Endodermal cell (in vitro differentiated cells): Measurements from ENCODE around the gene SAMD15. TPM values are rescaled to one million over a fixed set of nuclear protein-coding genes. Genes with fewer than 3 reads are reported as not detected.
"Not testable (repeated sequence)": the region's sequence is repeated elsewhere in the genome, so short reads cannot be mapped to it uniquely, and the experiment has no call there.

Experiments
- DNase-seq: peaks from one replicate; pipeline ENCODE4 v3.0.0-alpha.2; 2017
- H3K27ac ChIP-seq: 2 replicates; pipeline ENCODE4 v1.5.1; 2013; ENCODE audit warnings: mild to moderate bottlenecking, low read depth, low read length, moderate library complexity
- H3K27me3 ChIP-seq: 2 replicates; pipeline ENCODE4 v1.6.1; 2013; ENCODE audit warnings: mild to moderate bottlenecking, low read length, moderate library complexity; ENCODE audit not compliant: insufficient read depth, control insufficient read depth, poor library complexity, severe bottlenecking
- H3K36me3 ChIP-seq: 2 replicates; pipeline ENCODE4 v1.7.0; 2013; ENCODE audit warnings: mild to moderate bottlenecking, low read length, moderate library complexity; ENCODE audit not compliant: control insufficient read depth, insufficient read depth
- H3K4me1 ChIP-seq: one replicate; pipeline ENCODE4 v1.7.0; 2013; ENCODE audit warnings: low read length; ENCODE audit not compliant: control insufficient read depth, insufficient read depth
- H3K4me3 ChIP-seq: 2 replicates; pipeline ENCODE4 v1.5.1; 2013; ENCODE audit warnings: mild to moderate bottlenecking, low read length, moderate library complexity
- H3K9ac ChIP-seq: 2 replicates; pipeline ENCODE4 v1.6.1; 2013; ENCODE audit warnings: mild to moderate bottlenecking, low read length, moderate library complexity; ENCODE audit not compliant: poor library complexity, severe bottlenecking; ENCODE audit errors: extremely low read depth
- H3K9me3 ChIP-seq: 2 replicates; pipeline ENCODE4 v1.6.1; 2013; ENCODE audit warnings: mild to moderate bottlenecking, low read length, moderate library complexity; ENCODE audit not compliant: control insufficient read depth
- H3K27ac Mint-ChIP-seq: 2 replicates; pipeline ENCODE4 v1.8.0; 2020; ENCODE audit warnings: mixed read lengths
- H3K27me3 Mint-ChIP-seq: 2 replicates; pipeline ENCODE4 v1.8.0; 2021; ENCODE audit warnings: mild to moderate bottlenecking, mixed read lengths; ENCODE audit not compliant: insufficient read depth
- H3K36me3 Mint-ChIP-seq: 2 replicates; pipeline ENCODE4 v1.8.0; 2020; ENCODE audit warnings: low read depth, mixed read lengths
- H3K4me1 Mint-ChIP-seq: 2 replicates; pipeline ENCODE4 v1.8.0; 2020; ENCODE audit warnings: mixed read lengths
- H3K4me3 Mint-ChIP-seq: 2 replicates; pipeline ENCODE4 v1.8.0; 2020; ENCODE audit warnings: mild to moderate bottlenecking, moderate library complexity, mixed read lengths
- H3K9me3 Mint-ChIP-seq: 2 replicates; pipeline ENCODE4 v1.8.0; 2020; ENCODE audit warnings: mild to moderate bottlenecking, mixed read lengths
- CTCF ChIP-seq: fragments of 200-600 bp; sonication (generic); conservative IDR thresholded peaks from 2 replicates; pipeline ENCODE4 v1.5.0; 2021; ENCODE audit warnings: antibody characterized with exemption, mild to moderate bottlenecking
- WGBS, 2 experiments: methylation state at CpG; one replicate each; pipeline versions ENCODE4 v1.1.5 to v1.1.7; 2013; ENCODE audit warnings: missing lambda C conversion rate in 2 of 2, mixed read lengths in 1 of 2; ENCODE audit not compliant: insufficient coverage in 1 of 2, insufficient read length in 1 of 2; 5-methylcytosine and 5-hydroxymethylcytosine counted together
- total RNA-seq, 2 donors: library from RNA; stranded (reverse); fragmentation: NEBNext Ultra II Directional in 1 of 2; extraction: Animal tissue kit (Norgen Biotek cat#: 25700) in 1 of 2; gene quantifications; 2 replicates in 1 of 2; 3 replicates in 1 of 2; pipeline ENCODE4 v1.2.1, GENCODE V29; 2021

The SAMD15 gene
- total RNA-seq, 2 donors from 2014 or later = 4.3 to 5.5 TPM

- Histone ChIP-seq H3K9me3 (no peaks in the 10 kb centered on the region), H3K4me1 (no peaks in the 10 kb centered on the region), H3K27me3 (no peaks in the 10 kb centered on the region), H3K9ac (no peak overlapping the region), H3K4me3 (no peak overlapping the region), H3K27ac (no peak overlapping the region), H3K36me3 (no peaks in the 10 kb centered on the region)
- H3K4me3 Mint-ChIP-seq = no peak overlapping the region
- no peak for TF ChIP-seq CTCF
- WGBS, 2 experiments = 91 to 100% methylated on average over 2 to 6 of the region's 6 CpGs
- peaks cover 1% of the 10 kb centered on the region for H3K9me3 Mint-ChIP-seq
- DNase-seq = no peak
- peaks cover 2% of the 10 kb centered on the region for H3K36me3 Mint-ChIP-seq
- peaks cover 7% of the 10 kb centered on the region for H3K4me1 Mint-ChIP-seq
- no peak overlapping the region for H3K27ac Mint-ChIP-seq
- no peaks in the 10 kb centered on the region for H3K27me3 Mint-ChIP-seq
Observed at GRCh38 chr14:77406718-77407117, 29.5 kb downstream of the SAMD15 start.

GRCh38 chr14:77407158-77407557, 30.0 kb downstream of the SAMD15 start:
- Mint-ChIP-seq H3K27ac (no peak overlapping the region), H3K27me3 (no peaks in the 10 kb centered on the region), H3K4me1 (peaks cover 7% of the 10 kb centered on the region), H3K4me3 (no peak overlapping the region), H3K36me3 (peaks cover 2% of the 10 kb centered on the region), H3K9me3 (peaks cover 1% of the 10 kb centered on the region)
- Histone ChIP-seq H3K36me3 (no peaks in the 10 kb centered on the region), H3K9ac (no peak overlapping the region), H3K4me1 (no peaks in the 10 kb centered on the region), H3K4me3 (no peak overlapping the region), H3K27me3 (no peaks in the 10 kb centered on the region), H3K9me3 (no peaks in the 10 kb centered on the region), H3K27ac (no peak overlapping the region)
- DNase-seq = no peak
- TF ChIP-seq CTCF = no peak
- WGBS, 2 experiments = 99 to 100% methylated on average over 2 of the region's 2 CpGs

GRCh38 chr14:77409131-77409533, 32.0 kb downstream of the SAMD15 start:
- no peaks in the 10 kb centered on the region for H3K9me3 ChIP-seq
- H3K27ac ChIP-seq = no peak overlapping the region
- Mint-ChIP-seq H3K27ac (no peak overlapping the region), H3K36me3 (peaks cover 2% of the 10 kb centered on the region), H3K4me1 (peaks cover 7% of the 10 kb centered on the region), H3K9me3 (peaks cover 1% of the 10 kb centered on the region), H3K27me3 (no peaks in the 10 kb centered on the region), H3K4me3 (no peak overlapping the region)
- TF ChIP-seq CTCF = peak; percentile 78
- WGBS, 2 experiments = 23 to 36% methylated on average over 3 of the region's 3 CpGs
- no peak overlapping the region for H3K9ac ChIP-seq
- H3K27me3 ChIP-seq = no peaks in the 10 kb centered on the region
- H3K4me3 ChIP-seq = no peak overlapping the region
- no peaks in the 10 kb centered on the region for H3K36me3 ChIP-seq
- DNase-seq = peak; percentile 71
- no peaks in the 10 kb centered on the region for H3K4me1 ChIP-seq

GRCh38 chr14:77415403-77416030, 38.3 kb downstream of the SAMD15 start:
- peaks cover 34% of the 10 kb centered on the region for H3K9me3 Mint-ChIP-seq
- not testable (repeated sequence) for H3K27me3 ChIP-seq, H3K4me1 Mint-ChIP-seq, H3K27me3 Mint-ChIP-seq, H3K27ac Mint-ChIP-seq, H3K9ac ChIP-seq, H3K4me3 Mint-ChIP-seq, H3K4me1 ChIP-seq, H3K36me3 ChIP-seq, H3K27ac ChIP-seq, H3K4me3 ChIP-seq, DNase-seq
- peaks cover 32% of the 10 kb centered on the region for H3K9me3 ChIP-seq
- peaks cover 12% of the 10 kb centered on the region for H3K36me3 Mint-ChIP-seq
- WGBS, 2 experiments = 89 to 100% methylated on average over 2 to 10 of the region's 10 CpGs

GRCh38 chr14:77416098-77416497, 38.9 kb downstream of the SAMD15 start:
- H3K27me3 ChIP-seq, H3K4me3 ChIP-seq, H3K4me3 Mint-ChIP-seq, H3K4me1 Mint-ChIP-seq, H3K4me1 ChIP-seq, H3K9ac ChIP-seq, DNase-seq, H3K27ac ChIP-seq, H3K27me3 Mint-ChIP-seq, H3K36me3 ChIP-seq, H3K27ac Mint-ChIP-seq: not testable (repeated sequence)
- H3K9me3 ChIP-seq = peaks cover 37% of the 10 kb centered on the region
- 100% methylated on average over 1 of the region's 3 CpGs; no CpG with 5 or more reads in 1 of the 2 experiments for WGBS, 2 experiments
- peaks cover 37% of the 10 kb centered on the region for H3K9me3 Mint-ChIP-seq
- peaks cover 17% of the 10 kb centered on the region for H3K36me3 Mint-ChIP-seq
